KMS-11 (cell line): ENCODE data around the gene CTIF.

Experiments used
- H2AFZ ChIP-seq: fragments of 200-600 bp; sonication (generic); 2 replicates; pipeline ENCODE4 v1.6.1; 2016; ENCODE audit warnings: antibody characterized with exemption, mixed run types, low read depth
- H3K27ac ChIP-seq: fragments of 200-600 bp; sonication (generic); 2 replicates; pipeline ENCODE4 v1.6.1; 2016; ENCODE audit warnings: mild to moderate bottlenecking, mixed run types
- H3K27me3 ChIP-seq: fragments of 200-600 bp; sonication (generic); 2 replicates; pipeline ENCODE4 v1.6.1; 2017; ENCODE audit warnings: mild to moderate bottlenecking, low read depth, mixed run types, moderate library complexity; ENCODE audit not compliant: insufficient read depth
- H3K36me3 ChIP-seq: fragments of 200-600 bp; sonication (generic); 2 replicates; pipeline ENCODE4 v1.6.1; 2017; ENCODE audit warnings: mild to moderate bottlenecking, mixed run types; ENCODE audit not compliant: insufficient read depth
- H3K4me1 ChIP-seq: fragments of 200-600 bp; sonication (generic); 2 replicates; pipeline ENCODE4 v1.6.1; 2016; ENCODE audit warnings: mild to moderate bottlenecking, low read depth, mixed run types; ENCODE audit not compliant: poor library complexity, severe bottlenecking
- H3K4me2 ChIP-seq: fragments of 200-600 bp; sonication (generic); 2 replicates; pipeline ENCODE4 v1.7.0; 2016; ENCODE audit warnings: mild to moderate bottlenecking, mixed run types
- H3K4me3 ChIP-seq: fragments of 200-600 bp; sonication (generic); IDR thresholded peaks from 2 replicates; pipeline ENCODE4 v1.6.1; 2017; ENCODE audit warnings: low read depth, low read length, mixed read lengths; ENCODE audit not compliant: insufficient read depth
- H3K79me2 ChIP-seq: fragments of 200-600 bp; sonication (generic); 2 replicates; pipeline ENCODE4 v1.6.1; 2016; ENCODE audit warnings: low read depth, mixed run types; ENCODE audit not compliant: insufficient read depth
- H3K9ac ChIP-seq: fragments of 200-600 bp; sonication (generic); 2 replicates; pipeline ENCODE4 v1.6.1; 2016; ENCODE audit warnings: mild to moderate bottlenecking, mixed run types
- H4K20me1 ChIP-seq: fragments of 200-600 bp; sonication (generic); 2 replicates; pipeline ENCODE4 v1.6.1; 2016; ENCODE audit warnings: mild to moderate bottlenecking, mixed run types; ENCODE audit not compliant: insufficient read depth
- CTCF ChIP-seq: fragments of 200-600 bp; sonication (generic); conservative IDR thresholded peaks from 2 replicates; pipeline ENCODE4 v1.6.1; 2017; ENCODE audit warnings: low read depth, mild to moderate bottlenecking, antibody characterized with exemption, low read length, moderate library complexity, mixed read lengths

The CTIF gene

GRCh38 chr18:48538531-48539405 is at the start of gene CTIF:
CTIF (plus strand) TSS chr18:48539031; CDS start chr18:48619566, 80,535 bp downstream.
- peak within 1 kb of the TSS; percentile 99 for H2AFZ ChIP-seq
- peak within 1 kb of the TSS; percentile 73 for H3K9ac ChIP-seq
- H3K4me3 ChIP-seq, result no peak within 1 kb of the TSS
- H3K27ac ChIP-seq, result peak within 1 kb of the TSS; percentile 49
- H4K20me1 ChIP-seq, result no peaks in the 10 kb centered on the region
- H3K27me3 ChIP-seq, result no peaks in the 10 kb centered on the region
- H3K79me2 ChIP-seq, result peaks cover 19% of the 10 kb centered on the region
- H3K4me2 ChIP-seq, result peak within 1 kb of the TSS; percentile 98
- H3K4me1 ChIP-seq, result peaks cover 33% of the 10 kb centered on the region
- H3K36me3 ChIP-seq, result no peaks in the 10 kb centered on the region
- no peak for TF ChIP-seq CTCF

GRCh38 chr18:48490641-48491293 is 48.1 kb upstream of the CTIF start:
- Histone ChIP-seq H3K27ac (no peak overlapping the region), H4K20me1 (no peaks in the 10 kb centered on the region), H3K4me3 (no peak overlapping the region), H2AFZ (no peak overlapping the region), H3K79me2 (no peaks in the 10 kb centered on the region), H3K27me3 (no peaks in the 10 kb centered on the region), H3K4me2 (no peak overlapping the region), H3K4me1 (no peaks in the 10 kb centered on the region), H3K9ac (no peak overlapping the region), H3K36me3 (no peaks in the 10 kb centered on the region)
- TF ChIP-seq CTCF, result no peak

- H4K20me1 ChIP-seq, result no peaks in the 10 kb centered on the region
- TF ChIP-seq CTCF, result no peak
These were observed 46.0 kb upstream of the CTIF start for GRCh38 chr18:48492880-48493279.

GRCh38 chr18:48493434-48494230 is 45.2 kb upstream of the CTIF start:
- no peaks in the 10 kb centered on the region for H3K27me3 ChIP-seq
- no peak overlapping the region for H3K4me3 ChIP-seq
- no peaks in the 10 kb centered on the region for H3K36me3 ChIP-seq
- TF ChIP-seq CTCF, result no peak
- H3K4me2 ChIP-seq, result no peak overlapping the region
- no peak overlapping the region for H3K9ac ChIP-seq
- H2AFZ ChIP-seq, result no peak overlapping the region
- H3K4me1 ChIP-seq, result no peaks in the 10 kb centered on the region
- H3K79me2 ChIP-seq, result no peaks in the 10 kb centered on the region
- no peaks in the 10 kb centered on the region for H4K20me1 ChIP-seq
- H3K27ac ChIP-seq, result no peak overlapping the region

More at GRCh38 chr18:48492880-48493279, 46.0 kb upstream of the CTIF start:
- H3K4me3 ChIP-seq, result no peak overlapping the region
- H2AFZ ChIP-seq, result no peak overlapping the region
- no peak overlapping the region for H3K27ac ChIP-seq
- no peaks in the 10 kb centered on the region for H3K27me3 ChIP-seq
- H3K36me3 ChIP-seq, result no peaks in the 10 kb centered on the region
- H3K79me2 ChIP-seq, result no peaks in the 10 kb centered on the region
- H3K4me2 ChIP-seq, result no peak overlapping the region
- H3K9ac ChIP-seq, result no peak overlapping the region
- no peaks in the 10 kb centered on the region for H3K4me1 ChIP-seq
